HG03097 (cell line): ENCODE data around the gene DDX27.
A peak's percentile ranks its signal among the peaks of the same experiment; 100 is the strongest.
"Not testable (repeated sequence)": the region's sequence is repeated elsewhere in the genome, so short reads cannot be mapped to it uniquely, and the experiment has no call there.

Experiments used
- ATAC-seq: cut with Tn5 transposase; IDR thresholded peaks from one replicate; pipeline ENCODE4 v1.9.1; 2021; ENCODE audit not compliant: unreplicated experiment, low FRiP score

Gene DDX27

GRCh38 chr20:49219091-49219923 lies at the start of gene DDX27:
Gene DDX27, plus strand, starts transcription at chr20:49219416. Its CDS starts 33 bp downstream, at chr20:49219449.
- peak; percentile 80 for ATAC-seq

- ATAC-seq, result no peak
Measured at GRCh38 chr20:49169547-49169946, 49.7 kb upstream of the DDX27 start.

- no peak for ATAC-seq
Measured at GRCh38 chr20:49170714-49171113, 48.5 kb upstream of the DDX27 start.

GRCh38 chr20:49171909-49172308 lies 47.3 kb upstream of the DDX27 start:
- no peak for ATAC-seq

- no peak for ATAC-seq
Measured at GRCh38 chr20:49172413-49172812, 46.8 kb upstream of the DDX27 start.

- ATAC-seq, result no peak
Measured at GRCh38 chr20:49174183-49174582, 45.0 kb upstream of the DDX27 start.

- peak; percentile 50 for ATAC-seq
Measured at GRCh38 chr20:49179368-49180277, 39.6 kb upstream of the DDX27 start.

- ATAC-seq, result no peak
Measured at GRCh38 chr20:49181265-49181877, 37.8 kb upstream of the DDX27 start.

- ATAC-seq, result no peak
Measured at GRCh38 chr20:49183444-49183843, 35.8 kb upstream of the DDX27 start.

GRCh38 chr20:49184084-49184501 lies 35.1 kb upstream of the DDX27 start:
- ATAC-seq, result not testable (repeated sequence)

- no peak for ATAC-seq
Measured at GRCh38 chr20:49184691-49185070, 34.5 kb upstream of the DDX27 start.

GRCh38 chr20:49185071-49185761 lies 34.0 kb upstream of the DDX27 start:
- ATAC-seq, result no peak

- no peak for ATAC-seq
Measured at GRCh38 chr20:49186535-49187329, 32.5 kb upstream of the DDX27 start.

- no peak for ATAC-seq
Measured at GRCh38 chr20:49187330-49187850, 31.8 kb upstream of the DDX27 start.

GRCh38 chr20:49187851-49188641 lies 31.2 kb upstream of the DDX27 start, which contains the start of gene STAU1:
Gene STAU1, minus strand, starts transcription at chr20:49188334. Its CDS starts 22,133 bp downstream, at chr20:49166201.
- peak; percentile 85 for ATAC-seq

GRCh38 chr20:49192944-49193518 lies 26.2 kb upstream of the DDX27 start:
- not testable (repeated sequence) for ATAC-seq

GRCh38 chr20:49199729-49200293 lies 19.4 kb upstream of the DDX27 start:
- no peak for ATAC-seq

GRCh38 chr20:49203011-49203410 lies 16.2 kb upstream of the DDX27 start:
- no peak for ATAC-seq
